Measurements from ENCODE around the gene IQSEC1. TPM values are rescaled to one million over a fixed set of nuclear protein-coding genes. Genes with fewer than 3 reads are reported as not detected.

IQSEC1 gene
- polyA plus RNA-seq, 1 donor (not counting 4 experiments of a cell fraction or from before 2014, with no cell fraction given) = 2.8 TPM

GRCh38 chr3:12947504-12948369 is 125.5 kb downstream of the IQSEC1 start:
- Histone ChIP-seq H3K4me3 (ENCODE audit: control insufficient read depth in 2 of 3, extremely low read depth in 1 of 3, insufficient read depth in 2 of 3, low read depth in 1 of 3, low read length in 3 of 3) (peak overlapping the region in 1 of 3 experiments; percentile 2), H3K79me2 (ENCODE audit: control insufficient read depth, insufficient read depth, low read length) (no peaks in the 10 kb centered on the region), H3K36me3 (ENCODE audit: control insufficient read depth in 2 of 2, extremely low read depth in 1 of 2, insufficient read depth in 2 of 2, low read length in 2 of 2) (no peaks in the 10 kb centered on the region), H3K4me2 (ENCODE audit: control insufficient read depth, extremely low read depth, insufficient read depth, low read depth, low read length) (peak overlapping the region; percentile 52), H3K9ac (ENCODE audit: control insufficient read depth, extremely low read depth, insufficient read depth, low read length) (peak overlapping the region; percentile 12), H3K27ac (ENCODE audit: control insufficient read depth, insufficient read depth, low read length) (peak overlapping the region; percentile 22), H4K20me1 (ENCODE audit: control insufficient read depth, extremely low read depth, insufficient read depth, low read length) (peaks cover 6% of the 10 kb centered on the region), H3K9me1 (ENCODE audit: control insufficient read depth, extremely low read depth, insufficient read depth, low read length) (peaks cover 10% of the 10 kb centered on the region), H3K9me3 (ENCODE audit: control insufficient read depth, low read depth, low read length) (no peaks in the 10 kb centered on the region), H2AFZ (ENCODE audit: control insufficient read depth, low read length) (no peak overlapping the region), H3K4me1 (ENCODE audit: control insufficient read depth, extremely low read depth, insufficient read depth, low read length) (peaks cover 43% of the 10 kb centered on the region), H3K27me3 (ENCODE audit: control insufficient read depth, extremely low read depth, insufficient read depth, low read length) (no peaks in the 10 kb centered on the region)
- no peak for DNase-seq (ENCODE audit: low read depth, low spot score)
- TF ChIP-seq CTCF (optimal IDR thresholded peaks at IDR 0.05 in 1 of 3, IDR thresholded peaks at IDR 0.05 in 1 of 3, conservative IDR thresholded peaks at IDR 0.05 in 1 of 3; ENCODE audit: extremely low read depth in 1 of 3, insufficient read depth in 2 of 3, low read length in 3 of 3) = peak in 2 of 3 experiments; percentile 32 to 39
- TF ChIP-seq EZH2 (IDR thresholded peaks at IDR 0.05; ENCODE audit: low read length) = no peak
- FAIRE-seq = peak; percentile 55
- dilution Hi-C loops (cut with MboI; ENCODE audit: extremely low pct_ligation_motif_present, low sequenced_read_pairs) = no loop called here

DNA sequence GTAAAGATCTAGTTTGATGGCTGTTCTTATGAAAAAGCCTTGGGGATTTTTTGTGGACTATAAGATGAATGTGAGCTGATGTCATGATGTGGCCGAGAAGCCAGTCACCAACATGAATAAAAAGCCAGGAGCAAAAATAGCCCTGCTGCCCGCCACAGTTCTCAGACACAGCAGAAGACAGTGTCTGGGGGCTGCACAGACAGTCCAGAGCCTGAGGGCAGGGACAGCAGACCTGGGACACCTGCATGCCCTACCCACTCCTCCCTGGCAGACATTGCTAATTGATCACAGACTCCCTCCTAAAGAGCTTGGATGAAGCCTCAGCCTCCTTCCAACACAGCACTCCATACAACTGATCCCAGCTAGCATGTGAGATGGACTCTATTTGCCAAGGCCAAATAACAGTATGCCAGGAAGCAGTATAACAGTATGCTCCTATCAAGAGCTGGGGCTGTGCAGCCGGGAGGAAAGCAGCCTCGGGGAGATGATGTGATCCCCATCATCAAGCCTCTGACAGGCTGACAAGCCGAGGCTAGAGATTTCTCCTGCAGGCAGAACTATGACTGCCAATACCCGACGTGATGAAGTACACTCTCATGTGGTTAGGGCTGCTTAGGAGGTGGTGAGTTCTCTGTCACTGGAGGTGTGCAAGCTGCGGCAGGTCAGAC is 126.4 kb downstream of the IQSEC1 start:
- peaks cover 10% of the 10 kb centered on the region for H3K9me1 ChIP-seq (ENCODE audit: control insufficient read depth, extremely low read depth, insufficient read depth, low read length)
- no peaks in the 10 kb centered on the region for H3K9me3 ChIP-seq (ENCODE audit: control insufficient read depth, low read depth, low read length)
- TF ChIP-seq CTCF (optimal IDR thresholded peaks at IDR 0.05 in 1 of 3, IDR thresholded peaks at IDR 0.05 in 1 of 3, conservative IDR thresholded peaks at IDR 0.05 in 1 of 3; ENCODE audit: extremely low read depth in 1 of 3, insufficient read depth in 2 of 3, low read length in 3 of 3) (no peak), EZH2 (IDR thresholded peaks at IDR 0.05; ENCODE audit: low read length) (no peak)
- peak; percentile 55 for DNase-seq (ENCODE audit: low read depth, low spot score)
- no peaks in the 10 kb centered on the region for H3K79me2 ChIP-seq (ENCODE audit: control insufficient read depth, insufficient read depth, low read length)
- H3K27ac ChIP-seq (ENCODE audit: control insufficient read depth, insufficient read depth, low read length) = peak overlapping the region; percentile 43
- H3K4me3 ChIP-seq (ENCODE audit: control insufficient read depth in 2 of 3, extremely low read depth in 1 of 3, insufficient read depth in 2 of 3, low read depth in 1 of 3, low read length in 3 of 3) = peak overlapping the region in 1 of 3 experiments; percentile 9
- no peak overlapping the region for H3K9ac ChIP-seq (ENCODE audit: control insufficient read depth, extremely low read depth, insufficient read depth, low read length)
- H3K4me2 ChIP-seq (ENCODE audit: control insufficient read depth, extremely low read depth, insufficient read depth, low read depth, low read length) = peak overlapping the region; percentile 60
- no peak overlapping the region for H2AFZ ChIP-seq (ENCODE audit: control insufficient read depth, low read length)
- no peaks in the 10 kb centered on the region for H3K36me3 ChIP-seq (ENCODE audit: control insufficient read depth in 2 of 2, extremely low read depth in 1 of 2, insufficient read depth in 2 of 2, low read length in 2 of 2)
- H3K4me1 ChIP-seq (ENCODE audit: control insufficient read depth, extremely low read depth, insufficient read depth, low read length) = peaks cover 43% of the 10 kb centered on the region
- H3K27me3 ChIP-seq (ENCODE audit: control insufficient read depth, extremely low read depth, insufficient read depth, low read length) = no peaks in the 10 kb centered on the region
- peaks cover 6% of the 10 kb centered on the region for H4K20me1 ChIP-seq (ENCODE audit: control insufficient read depth, extremely low read depth, insufficient read depth, low read length)
- peak; percentile 100 for FAIRE-seq
- dilution Hi-C loops (cut with MboI; ENCODE audit: extremely low pct_ligation_motif_present, low sequenced_read_pairs) = no loop called here
